Duodenal mucosa (tissue), 2 donors: ENCODE data around the gene ARHGAP31.
A peak's percentile ranks its signal among the peaks of the same experiment; 100 is the strongest.
"Not testable (repeated sequence)": the region's sequence is repeated elsewhere in the genome, so short reads cannot be mapped to it uniquely, and the experiment has no call there.

Source experiments
- H3K27ac ChIP-seq: one replicate; pipeline ENCODE4 v1.7.0; 2013; ENCODE audit warnings: low read depth, low read length
- H3K27me3 ChIP-seq, 2 donors: one replicate each; pipeline ENCODE4 v1.7.0; 2013; ENCODE audit warnings: low read length in 2 of 2, control low read depth in 1 of 2; ENCODE audit not compliant: insufficient read depth in 2 of 2, control insufficient read depth in 1 of 2
- H3K36me3 ChIP-seq, 2 donors: one replicate each; pipeline ENCODE4 v1.7.0; 2013; ENCODE audit warnings: low read length in 2 of 2, control low read depth in 1 of 2; ENCODE audit not compliant: insufficient read depth in 2 of 2, control insufficient read depth in 1 of 2
- H3K4me1 ChIP-seq, 2 donors: one replicate each; pipeline ENCODE4 v1.7.0; 2013; ENCODE audit warnings: low read length in 2 of 2, control low read depth in 1 of 2; ENCODE audit not compliant: insufficient read depth in 2 of 2, control insufficient read depth in 1 of 2
- H3K4me3 ChIP-seq, 2 donors: one replicate each; pipeline ENCODE4 v1.7.0; 2013; ENCODE audit warnings: low read length in 2 of 2, low read depth in 1 of 2
- H3K9ac ChIP-seq, 2 donors: one replicate each; pipeline ENCODE4 v1.7.0; 2013; ENCODE audit warnings: low read length in 2 of 2, low read depth in 1 of 2
- H3K9me3 ChIP-seq, 2 donors: one replicate each; pipeline ENCODE4 v1.7.0; 2013; ENCODE audit warnings: low read length in 2 of 2, control low read depth in 1 of 2; ENCODE audit not compliant: control insufficient read depth in 1 of 2

ARHGAP31 gene

GRCh38 chr3:119349354-119350041 lies 55.3 kb downstream of the ARHGAP31 start:
- Histone ChIP-seq H3K9me3 (no peaks in the 10 kb centered on the region), H3K27me3 (no peaks in the 10 kb centered on the region), H3K36me3 (no peaks in the 10 kb centered on the region), H3K27ac (no peak overlapping the region), H3K4me3 (no peak overlapping the region), H3K4me1 (peaks cover 0 to 9% of the 10 kb centered on the region in 2 donors), H3K9ac (no peak overlapping the region)

DNA sequence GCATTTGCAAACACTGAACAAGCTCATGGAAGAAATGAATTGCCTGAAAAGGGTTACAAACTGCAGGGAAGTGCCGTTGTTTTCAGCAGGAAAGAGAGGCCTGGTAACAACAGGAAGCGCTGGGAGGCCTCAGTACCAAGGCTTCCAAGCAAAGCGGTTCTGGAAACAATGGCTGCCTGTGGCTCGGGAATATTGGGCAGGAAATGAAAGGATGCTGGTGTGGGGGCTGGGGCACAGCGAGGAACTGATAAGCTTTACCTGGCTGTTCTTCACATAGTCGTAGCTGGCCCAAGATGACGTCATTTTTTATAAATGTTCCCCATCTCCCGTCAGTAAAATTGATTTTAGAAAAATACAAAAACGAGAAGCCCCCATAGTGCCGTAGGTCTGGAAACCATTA lies 55.9 kb downstream of the ARHGAP31 start:
- H3K36me3 ChIP-seq, result no peaks in the 10 kb centered on the region
- no peak overlapping the region for H3K4me3 ChIP-seq
- no peaks in the 10 kb centered on the region for H3K9me3 ChIP-seq
- no peak overlapping the region for H3K9ac ChIP-seq
- H3K27ac ChIP-seq, result peak overlapping the region; percentile 13
- no peaks in the 10 kb centered on the region for H3K27me3 ChIP-seq
- peaks cover 0 to 9% of the 10 kb centered on the region in 2 donors for H3K4me1 ChIP-seq

DNA sequence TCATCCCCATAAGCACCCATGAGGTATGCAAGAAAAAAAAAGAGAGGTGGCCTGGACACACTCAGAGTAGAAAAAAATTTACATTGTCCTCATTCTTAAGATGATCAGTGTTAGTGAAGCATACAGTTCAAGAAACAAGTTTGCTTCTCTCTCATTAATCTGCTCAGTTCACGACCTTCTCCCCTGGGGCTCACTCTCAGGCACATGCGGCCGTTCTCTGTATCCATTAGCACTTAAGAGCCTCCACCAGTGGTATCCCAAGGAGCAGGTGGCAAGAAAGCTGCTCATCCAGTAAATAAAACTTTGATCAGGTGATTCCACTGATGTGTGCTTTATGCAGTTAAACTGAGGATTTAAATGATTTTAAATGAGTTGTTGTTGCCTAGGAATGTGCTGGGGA lies 57.4 kb downstream of the ARHGAP31 start:
- H3K9ac ChIP-seq, result no peak overlapping the region
- no peak overlapping the region for H3K27ac ChIP-seq
- no peaks in the 10 kb centered on the region for H3K36me3 ChIP-seq
- H3K4me1 ChIP-seq, result peaks cover 0 to 6% of the 10 kb centered on the region in 2 donors
- H3K9me3 ChIP-seq, result no peaks in the 10 kb centered on the region
- H3K4me3 ChIP-seq, result no peak overlapping the region
- H3K27me3 ChIP-seq, result no peaks in the 10 kb centered on the region

GRCh38 chr3:119352034-119352609 lies 57.9 kb downstream of the ARHGAP31 start:
- H3K27me3 ChIP-seq, result no peaks in the 10 kb centered on the region
- H3K9me3 ChIP-seq, result no peaks in the 10 kb centered on the region
- H3K36me3 ChIP-seq, result no peaks in the 10 kb centered on the region
- H3K4me1 ChIP-seq, result peaks cover 3 to 6% of the 10 kb centered on the region in 2 donors
- no peak overlapping the region for H3K9ac ChIP-seq
- no peak overlapping the region for H3K27ac ChIP-seq
- no peak overlapping the region for H3K4me3 ChIP-seq

DNA sequence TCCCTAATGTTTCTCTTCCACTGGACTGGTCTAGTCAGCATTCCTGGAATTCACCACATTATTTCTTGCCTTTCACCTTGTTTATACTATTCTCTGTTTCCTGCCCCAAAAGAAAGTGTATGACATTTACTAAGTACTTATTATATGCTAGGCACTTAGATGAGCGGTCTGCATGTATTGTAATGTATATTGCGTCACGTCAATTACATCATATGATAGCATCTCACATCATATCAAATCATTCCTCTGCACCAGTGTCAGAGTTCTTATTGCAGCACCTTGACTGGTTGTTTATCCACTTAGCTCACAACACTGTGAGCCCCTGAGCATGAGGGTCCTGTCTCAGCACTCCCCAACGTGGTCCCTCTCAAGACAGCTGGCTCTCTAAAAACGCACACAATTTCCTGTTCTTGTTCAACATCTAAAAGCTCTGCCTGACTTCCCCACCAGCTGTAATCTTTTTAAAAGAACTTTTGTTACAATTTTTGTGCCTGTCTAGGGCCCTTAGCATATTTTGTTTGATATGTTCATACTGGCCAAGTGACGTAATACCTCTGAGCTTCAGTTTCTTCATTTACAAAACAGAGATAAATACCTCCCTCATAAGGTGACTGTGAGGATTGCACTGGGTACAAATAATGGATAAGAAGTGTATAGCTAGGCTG lies 58.8 kb downstream of the ARHGAP31 start:
- no peaks in the 10 kb centered on the region for H3K36me3 ChIP-seq
- H3K27me3 ChIP-seq, result no peaks in the 10 kb centered on the region
- peak overlapping the region; percentile 3 for H3K27ac ChIP-seq
- peaks cover 4 to 6% of the 10 kb centered on the region in 2 donors for H3K4me1 ChIP-seq
- H3K4me3 ChIP-seq, result no peak overlapping the region
- no peak overlapping the region for H3K9ac ChIP-seq
- H3K9me3 ChIP-seq, result no peaks in the 10 kb centered on the region

GRCh38 chr3:119355608-119356007 lies 61.4 kb downstream of the ARHGAP31 start:
- not testable (repeated sequence) for H3K4me3 ChIP-seq, H3K27ac ChIP-seq, H3K9ac ChIP-seq, H3K27me3 ChIP-seq, H3K9me3 ChIP-seq, H3K36me3 ChIP-seq, H3K4me1 ChIP-seq

- Histone ChIP-seq H3K9ac (no peak overlapping the region), H3K9me3 (no peaks in the 10 kb centered on the region), H3K27me3 (no peaks in the 10 kb centered on the region), H3K4me1 (peaks cover 6 to 10% of the 10 kb centered on the region in 2 donors), H3K36me3 (no peaks in the 10 kb centered on the region), H3K27ac (no peak overlapping the region), H3K4me3 (no peak overlapping the region)
Observed at GRCh38 chr3:119356646-119357045, 62.5 kb downstream of the ARHGAP31 start.

DNA sequence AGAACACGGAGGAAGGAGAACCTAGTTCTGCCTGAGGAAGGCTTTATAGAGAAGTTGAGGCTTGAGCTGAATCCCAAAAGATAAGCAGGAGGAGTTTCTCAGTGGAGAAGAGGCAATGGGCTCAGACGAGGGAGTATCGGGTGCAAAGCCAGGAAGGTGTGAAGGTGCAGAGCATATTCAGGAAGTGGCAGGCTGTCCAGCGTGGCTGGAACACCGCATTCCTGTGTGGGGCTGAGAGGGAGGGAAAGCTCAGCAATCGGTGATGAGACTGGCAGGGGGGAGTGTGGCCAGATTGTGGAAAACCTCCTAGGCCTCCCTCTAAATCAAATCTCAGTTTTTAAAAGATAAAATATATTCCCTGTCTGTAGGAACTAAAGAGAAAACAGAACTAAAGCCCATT lies 63.0 kb downstream of the ARHGAP31 start:
- Histone ChIP-seq H3K36me3 (no peaks in the 10 kb centered on the region), H3K9ac (no peak overlapping the region), H3K27me3 (no peaks in the 10 kb centered on the region), H3K27ac (no peak overlapping the region), H3K4me3 (peak overlapping the region; percentile 37), H3K4me1 (peaks cover 6 to 10% of the 10 kb centered on the region in 2 donors), H3K9me3 (no peaks in the 10 kb centered on the region)

- H3K4me1 ChIP-seq, result peaks cover 0 to 10% of the 10 kb centered on the region in 2 donors
- H3K27ac ChIP-seq, result no peak overlapping the region
- no peaks in the 10 kb centered on the region for H3K27me3 ChIP-seq
Observed at GRCh38 chr3:119359476-119360326, 65.5 kb downstream of the ARHGAP31 start.

More at GRCh38 chr3:119359476-119360326, 65.5 kb downstream of the ARHGAP31 start:
- no peaks in the 10 kb centered on the region for H3K36me3 ChIP-seq
- no peaks in the 10 kb centered on the region for H3K9me3 ChIP-seq
- H3K9ac ChIP-seq, result no peak overlapping the region
- no peak overlapping the region for H3K4me3 ChIP-seq
